22Rv1 (cell line): Measurements from ENCODE around the gene RRM2.

ENCODE experiments used
- ZFX ChIP-seq: fragments of 450-650 bp; IDR thresholded peaks from 2 replicates; pipeline ENCODE4 v1.6.1; 2017; ENCODE audit warnings: antibody characterized with exemption, borderline replicate concordance
- TF ChIP-seq, protein P1 (sequence below): fragments of 450-650 bp; IDR thresholded peaks from 2 replicates; pipeline ENCODE4 v1.5.1; 2017; ENCODE audit warnings: mild to moderate bottlenecking

DNA sequence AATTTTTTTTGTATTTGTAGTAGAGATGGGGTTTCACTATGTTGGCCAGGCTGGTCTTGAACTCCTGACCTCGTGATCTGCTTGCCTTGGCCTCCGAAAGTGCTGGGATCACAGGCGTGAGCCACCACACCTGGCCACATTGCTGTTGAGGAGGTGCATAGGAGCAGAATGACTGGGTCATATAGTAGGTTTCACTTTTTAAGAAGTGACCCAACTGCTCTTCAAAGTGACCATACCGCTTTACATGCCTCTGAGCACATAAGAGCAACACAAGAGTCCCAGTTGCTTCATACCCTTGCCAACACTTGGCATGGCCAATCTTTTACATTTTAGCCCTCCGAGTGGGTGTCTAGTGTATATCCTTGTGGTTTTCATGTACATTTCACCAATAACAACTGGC, 28.9 kb downstream of the RRM2 start:
- TF ChIP-seq, protein P1, sequence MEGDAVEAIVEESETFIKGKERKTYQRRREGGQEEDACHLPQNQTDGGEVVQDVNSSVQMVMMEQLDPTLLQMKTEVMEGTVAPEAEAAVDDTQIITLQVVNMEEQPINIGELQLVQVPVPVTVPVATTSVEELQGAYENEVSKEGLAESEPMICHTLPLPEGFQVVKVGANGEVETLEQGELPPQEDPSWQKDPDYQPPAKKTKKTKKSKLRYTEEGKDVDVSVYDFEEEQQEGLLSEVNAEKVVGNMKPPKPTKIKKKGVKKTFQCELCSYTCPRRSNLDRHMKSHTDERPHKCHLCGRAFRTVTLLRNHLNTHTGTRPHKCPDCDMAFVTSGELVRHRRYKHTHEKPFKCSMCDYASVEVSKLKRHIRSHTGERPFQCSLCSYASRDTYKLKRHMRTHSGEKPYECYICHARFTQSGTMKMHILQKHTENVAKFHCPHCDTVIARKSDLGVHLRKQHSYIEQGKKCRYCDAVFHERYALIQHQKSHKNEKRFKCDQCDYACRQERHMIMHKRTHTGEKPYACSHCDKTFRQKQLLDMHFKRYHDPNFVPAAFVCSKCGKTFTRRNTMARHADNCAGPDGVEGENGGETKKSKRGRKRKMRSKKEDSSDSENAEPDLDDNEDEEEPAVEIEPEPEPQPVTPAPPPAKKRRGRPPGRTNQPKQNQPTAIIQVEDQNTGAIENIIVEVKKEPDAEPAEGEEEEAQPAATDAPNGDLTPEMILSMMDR, result no peak
- no peak for TF ChIP-seq ZFX
